Stimulated activated CD4-positive, alpha-beta T cell treated with anti-CD3 and anti-CD28 coated beads, Interleukin-4, amount 100 ng/mL, for 24 hours (primary cell): ENCODE data around the gene HID1.
"Not testable (repeated sequence)": the region's sequence is repeated elsewhere in the genome, so short reads cannot be mapped to it uniquely, and the experiment has no call there.

Source experiments
- DNase-seq: peaks from one replicate; pipeline ENCODE4 v3.0.0-alpha.2; 2020

Gene HID1

DNA sequence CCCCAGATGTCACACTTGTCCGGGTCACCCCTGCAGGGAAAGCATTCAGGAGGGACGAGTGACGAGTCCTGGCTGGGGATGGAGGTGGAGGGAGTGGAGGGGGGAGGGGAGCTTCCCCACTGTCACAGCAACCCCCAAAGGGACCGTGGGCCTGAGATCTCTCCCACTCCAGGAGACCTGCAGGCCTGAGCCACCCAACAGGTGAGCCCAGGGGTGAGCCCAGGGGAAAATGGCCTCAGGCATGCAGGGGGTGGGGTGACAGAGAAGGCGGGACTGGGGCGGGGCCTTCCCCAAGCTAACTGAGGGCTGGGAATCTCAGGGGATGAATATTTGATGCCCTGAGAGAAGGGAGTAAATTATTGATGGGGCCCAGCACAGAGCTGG is 51.9 kb downstream of the HID1 start:
- DNase-seq, result no peak

DNA sequence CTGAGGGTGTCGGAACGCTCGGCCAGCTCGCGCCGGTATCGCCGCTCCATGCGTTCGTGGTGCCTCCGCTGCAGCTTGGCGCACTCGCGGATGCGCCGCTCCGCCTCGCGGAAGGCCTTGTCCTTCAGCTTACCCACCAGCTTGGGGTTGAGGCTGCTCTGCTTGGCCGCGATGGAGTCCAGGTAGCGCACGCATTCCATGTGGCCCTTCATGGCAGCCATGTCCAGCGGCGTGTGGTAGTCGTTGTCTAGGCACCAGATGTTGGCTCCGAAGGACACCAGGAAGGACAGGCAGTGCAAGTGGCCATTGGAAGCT is 52.3 kb downstream of the HID1 start:
- DNase-seq, result no peak

DNA sequence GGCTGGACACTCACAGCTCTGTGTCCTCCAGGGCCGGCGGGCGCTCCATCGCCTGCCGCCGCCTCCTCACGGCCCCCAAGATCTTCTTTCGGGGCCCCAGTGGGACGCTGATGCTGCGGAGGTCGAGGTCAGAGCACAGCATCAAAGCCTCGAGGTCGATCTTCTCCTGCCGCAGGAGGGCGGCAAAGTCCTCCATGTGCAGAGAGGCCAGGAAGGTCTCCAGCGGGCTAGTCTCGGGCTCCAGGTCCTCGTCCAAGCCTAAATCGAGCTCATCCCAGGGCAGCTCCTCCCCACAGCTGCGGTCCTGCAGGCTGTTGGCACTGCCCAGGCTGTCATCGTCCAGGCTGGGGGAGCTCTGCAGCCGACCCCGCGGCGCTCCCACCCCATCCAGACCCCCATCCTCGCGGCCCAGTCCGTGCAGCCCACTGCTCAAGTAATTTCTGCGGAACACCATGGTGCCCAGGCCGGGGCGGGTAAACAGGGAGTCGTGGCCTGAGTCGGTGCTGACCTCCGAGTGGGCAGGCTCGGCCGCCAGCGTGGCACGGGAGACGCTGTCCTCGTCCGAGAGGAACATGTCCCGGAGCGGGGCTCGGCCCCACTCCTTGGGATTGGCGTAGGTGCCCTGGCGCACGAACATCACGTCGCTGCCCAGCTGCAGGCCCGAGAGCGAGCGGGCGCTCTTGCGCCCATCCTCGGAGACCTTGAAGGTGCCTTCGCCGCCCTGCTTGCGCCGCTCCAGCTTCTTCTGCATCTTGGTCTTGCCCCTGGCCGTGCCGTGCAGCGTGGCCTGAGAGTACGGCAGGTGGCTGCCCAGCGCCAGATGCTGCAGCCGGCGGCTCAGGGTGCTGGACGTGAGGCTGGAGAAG is 52.9 kb downstream of the HID1 start:
- DNase-seq, result no peak

DNA sequence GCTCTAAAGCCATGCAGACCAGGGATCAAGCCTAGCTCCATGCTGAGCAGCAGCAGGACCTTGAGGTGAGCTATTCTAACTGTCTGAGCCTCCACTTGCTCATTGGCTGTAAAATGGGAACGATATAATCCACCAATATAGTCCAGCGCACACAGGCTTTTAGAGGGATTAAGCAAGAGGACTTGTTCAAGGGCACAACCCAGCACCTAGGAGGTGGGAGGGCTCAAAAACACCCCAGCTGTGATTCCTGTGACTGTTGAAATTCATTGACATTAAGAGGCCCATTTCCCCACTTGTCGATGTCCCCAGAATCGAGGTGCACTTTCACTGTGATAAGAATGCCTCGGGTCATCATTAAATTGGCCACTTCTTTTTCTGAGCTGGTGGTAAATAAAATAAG is 53.7 kb downstream of the HID1 start:
- DNase-seq, result no peak

DNA sequence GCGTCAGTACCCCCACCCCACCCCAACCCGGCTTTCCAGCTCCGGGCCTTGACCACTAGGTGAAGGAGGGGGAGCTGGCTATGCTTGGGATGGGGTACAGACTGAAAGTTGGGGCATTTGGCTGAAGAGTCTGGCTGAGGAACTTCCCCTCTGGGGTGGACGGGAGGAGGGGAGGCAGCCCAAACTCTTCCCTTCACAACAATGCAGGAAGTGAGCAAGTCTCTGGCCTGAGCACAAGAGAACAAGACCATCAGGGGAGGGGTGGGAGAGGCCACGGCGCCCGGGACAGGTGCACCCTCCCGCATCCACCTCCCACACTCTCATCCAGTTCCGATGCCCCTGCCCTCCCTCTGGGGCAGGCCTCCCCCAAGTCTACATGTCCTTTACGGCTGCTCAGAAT is 55.1 kb downstream of the HID1 start:
- no peak for DNase-seq

DNA sequence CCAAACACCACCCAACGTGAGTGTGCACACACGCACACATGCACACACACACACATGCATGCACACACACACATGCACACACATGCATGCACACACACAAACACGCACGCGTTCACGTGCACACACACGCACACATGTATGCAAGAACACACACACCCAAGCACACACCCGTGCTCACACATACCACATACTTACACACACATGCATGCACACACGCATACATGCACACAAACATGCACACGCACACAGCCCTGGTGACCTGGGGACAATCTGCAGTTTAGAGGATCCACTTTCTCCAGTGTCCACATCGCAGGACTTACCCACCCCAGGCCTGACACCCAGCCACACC is 55.7 kb downstream of the HID1 start:
- DNase-seq, result no peak

DNA sequence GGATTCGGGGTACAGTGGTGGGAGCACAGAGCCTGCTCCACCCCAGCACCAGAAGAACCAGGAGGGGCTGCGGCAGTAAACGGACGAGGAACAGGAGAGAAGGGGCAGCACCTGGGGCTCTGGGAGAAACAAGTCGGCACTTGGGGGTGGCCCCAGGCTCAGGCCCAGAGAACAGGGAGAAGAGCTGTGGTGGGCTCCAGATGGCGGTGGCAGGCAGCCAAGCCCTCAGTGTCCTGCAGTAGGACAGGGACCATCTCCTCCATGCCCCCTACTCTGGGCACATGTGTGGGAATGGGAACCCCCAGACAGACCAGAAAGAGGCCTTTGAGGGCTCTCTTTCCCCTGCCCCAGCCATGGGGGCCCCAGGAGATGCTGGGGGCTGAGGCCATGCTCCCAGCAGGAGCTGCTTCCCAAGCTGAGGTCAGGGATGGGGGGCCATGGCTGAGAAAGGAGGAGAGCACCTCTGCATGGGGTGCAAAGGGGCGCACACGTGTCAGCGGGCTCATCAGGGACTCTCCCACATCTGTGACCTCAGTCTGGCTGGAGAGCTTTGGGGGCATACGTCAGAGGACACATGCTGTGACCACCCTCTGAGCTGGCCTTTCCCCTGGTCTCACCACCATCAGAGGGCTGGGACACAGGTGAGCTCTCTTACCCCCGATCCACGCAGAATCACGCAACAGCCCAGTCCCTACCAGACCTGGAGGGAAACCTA is 56.3 kb downstream of the HID1 start:
- no peak for DNase-seq

DNA sequence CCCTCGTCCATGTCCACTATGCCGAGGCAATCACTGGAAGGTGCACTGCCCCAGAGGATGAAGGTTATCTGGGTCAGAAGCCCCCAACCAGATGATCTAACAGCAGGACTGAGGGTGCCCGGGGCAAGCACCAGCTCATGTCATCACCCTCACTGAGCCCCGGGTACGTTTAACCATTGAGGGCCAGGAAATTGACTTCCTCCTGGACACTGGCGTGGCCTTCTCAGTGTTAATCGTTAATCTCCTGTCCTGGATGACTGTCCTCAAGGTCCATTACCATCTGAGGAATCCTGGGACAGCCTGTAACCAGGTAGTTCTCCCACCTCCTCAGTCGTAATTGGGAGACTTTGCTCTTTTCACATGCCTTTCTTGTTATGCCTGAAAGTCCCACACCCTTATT is 61.1 kb downstream of the HID1 start:
- not testable (repeated sequence) for DNase-seq

DNA sequence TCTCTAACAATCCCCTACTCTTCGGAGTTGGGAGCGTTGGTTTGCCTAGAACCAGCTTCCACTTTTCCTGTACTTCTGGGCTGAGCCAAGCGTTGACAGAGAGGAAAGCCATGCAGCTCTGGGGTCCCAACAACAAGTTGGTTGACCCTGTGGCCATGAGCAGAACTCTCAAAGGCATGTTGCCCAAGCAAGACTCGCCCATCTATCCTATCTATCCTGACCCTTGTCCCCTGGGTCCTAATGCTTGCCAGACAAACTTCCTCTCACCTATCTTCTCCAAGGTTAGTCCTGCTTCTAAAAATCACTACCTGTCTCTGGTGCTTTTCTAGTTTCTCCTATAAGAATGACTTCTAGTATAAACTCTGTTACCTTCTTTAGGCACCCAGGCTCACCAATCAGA is 63.5 kb downstream of the HID1 start:
- DNase-seq, result not testable (repeated sequence)

DNA sequence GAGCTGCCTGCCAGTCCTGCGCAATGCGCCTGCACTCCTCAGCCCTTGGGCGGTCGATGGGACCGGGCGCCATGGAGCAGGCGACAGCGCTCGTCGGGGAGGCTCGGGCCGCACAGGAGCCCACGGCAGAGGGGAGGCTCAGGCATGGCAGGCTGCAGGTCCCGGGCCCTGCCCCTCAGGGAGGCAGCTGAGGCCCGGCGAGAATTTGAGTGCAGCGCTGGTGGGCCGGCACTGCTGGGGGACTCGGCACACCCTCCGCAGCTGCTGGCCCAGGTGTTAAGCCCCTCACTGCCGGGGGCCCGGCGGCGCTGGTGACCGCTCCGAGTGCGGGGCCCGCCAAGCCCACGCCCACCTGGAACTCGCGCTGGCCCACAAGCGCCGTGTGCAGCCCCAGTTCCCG is 65.5 kb downstream of the HID1 start:
- DNase-seq, result no peak

DNA sequence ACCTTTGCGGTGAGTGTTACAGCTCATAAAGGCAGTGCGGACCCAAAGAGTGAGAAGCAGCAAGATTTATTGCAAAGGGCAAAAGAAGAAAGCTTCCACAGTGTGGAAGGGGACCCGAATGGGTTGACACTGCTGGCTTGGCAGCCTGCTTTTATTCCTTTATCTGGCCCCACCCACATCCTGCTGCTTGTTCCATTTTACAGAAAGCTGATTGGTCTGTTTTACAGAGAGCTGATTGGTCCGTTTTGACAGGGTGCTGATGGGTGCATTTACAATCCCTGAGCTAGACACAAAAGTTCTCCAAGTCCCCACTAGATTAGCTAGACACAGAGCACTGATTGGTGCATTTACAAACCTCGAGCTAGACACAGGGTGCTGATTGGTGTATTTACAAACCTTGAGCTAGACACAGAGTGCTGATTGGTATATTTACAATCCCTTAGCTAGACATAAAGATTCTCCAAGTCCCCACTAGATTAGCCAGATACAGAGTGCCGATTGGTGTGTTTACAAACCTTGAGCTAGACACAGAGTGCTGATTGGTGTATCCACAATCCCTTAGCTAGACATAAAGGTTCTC is 66.3 kb downstream of the HID1 start:
- not testable (repeated sequence) for DNase-seq

DNA sequence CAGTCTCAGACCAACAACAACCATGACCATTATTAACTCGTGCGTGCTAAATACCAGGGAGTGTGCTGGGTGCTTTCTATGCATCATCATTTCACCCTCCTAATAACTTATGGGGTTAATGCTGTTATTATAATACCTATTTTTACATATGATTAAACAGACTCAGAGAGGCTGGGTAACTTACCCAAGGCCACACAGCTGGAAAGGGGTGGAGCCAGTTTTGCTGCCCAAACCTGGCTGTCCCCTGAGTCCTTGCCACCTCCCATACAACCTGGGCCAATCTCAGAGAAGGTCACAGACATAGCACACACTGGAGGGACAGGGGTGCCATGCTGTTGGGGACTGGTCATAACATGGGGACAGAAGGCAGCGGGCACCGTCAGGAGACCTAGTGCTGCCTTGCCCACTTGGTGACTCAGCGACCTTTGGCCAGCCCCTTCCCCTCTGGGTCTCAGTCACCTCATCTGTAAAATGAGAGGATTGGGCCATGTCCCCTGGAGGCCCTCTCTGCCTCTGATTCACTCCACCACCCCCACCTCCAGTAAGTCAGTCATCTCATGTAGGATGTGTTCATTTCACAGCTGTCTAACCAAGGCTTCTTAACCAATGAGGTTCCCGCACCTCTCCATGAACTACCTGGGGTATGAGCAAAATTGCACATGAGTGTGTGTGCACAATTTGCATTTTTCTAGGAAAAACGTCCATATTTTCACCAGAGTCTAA is 67.7 kb downstream of the HID1 start:
- DNase-seq, result no peak

DNA sequence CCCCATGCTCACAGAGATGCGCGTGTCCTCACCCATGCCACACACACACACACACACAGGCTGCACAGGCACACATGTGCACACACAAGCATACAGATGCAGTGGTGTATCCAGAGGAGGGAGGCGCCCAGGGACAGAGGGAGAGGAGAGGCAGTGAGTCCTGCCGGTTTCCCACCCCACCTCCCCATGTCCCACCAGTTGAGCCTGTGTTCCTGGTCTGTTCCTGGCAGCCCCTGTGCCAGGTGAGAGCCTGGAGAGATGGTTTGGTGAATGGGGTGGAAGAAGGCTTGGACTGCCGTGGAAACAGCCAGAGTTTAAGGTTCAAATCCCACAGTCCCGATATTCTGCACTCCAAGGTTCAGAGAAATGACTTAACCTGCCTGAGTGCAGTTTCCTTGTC is 68.9 kb downstream of the HID1 start:
- no peak for DNase-seq

DNA sequence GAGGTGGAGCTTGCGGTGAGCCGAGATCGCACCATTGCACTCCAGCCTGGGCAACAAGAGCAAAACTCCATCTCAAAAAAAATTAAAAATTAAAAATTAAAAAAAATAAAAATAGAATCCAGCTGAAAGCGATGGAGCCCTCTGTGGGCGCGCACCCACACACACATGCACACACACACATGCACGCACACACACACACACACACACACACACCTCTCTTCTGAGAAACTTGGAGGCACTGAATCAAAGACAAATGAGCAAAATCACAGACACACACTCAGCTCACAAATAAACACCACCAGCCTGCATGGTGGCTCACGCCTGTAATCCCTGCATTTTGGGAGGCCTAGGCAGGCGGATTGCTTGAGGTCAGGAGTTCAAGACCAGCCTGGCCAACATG is 69.5 kb downstream of the HID1 start:
- DNase-seq, result no peak

DNA sequence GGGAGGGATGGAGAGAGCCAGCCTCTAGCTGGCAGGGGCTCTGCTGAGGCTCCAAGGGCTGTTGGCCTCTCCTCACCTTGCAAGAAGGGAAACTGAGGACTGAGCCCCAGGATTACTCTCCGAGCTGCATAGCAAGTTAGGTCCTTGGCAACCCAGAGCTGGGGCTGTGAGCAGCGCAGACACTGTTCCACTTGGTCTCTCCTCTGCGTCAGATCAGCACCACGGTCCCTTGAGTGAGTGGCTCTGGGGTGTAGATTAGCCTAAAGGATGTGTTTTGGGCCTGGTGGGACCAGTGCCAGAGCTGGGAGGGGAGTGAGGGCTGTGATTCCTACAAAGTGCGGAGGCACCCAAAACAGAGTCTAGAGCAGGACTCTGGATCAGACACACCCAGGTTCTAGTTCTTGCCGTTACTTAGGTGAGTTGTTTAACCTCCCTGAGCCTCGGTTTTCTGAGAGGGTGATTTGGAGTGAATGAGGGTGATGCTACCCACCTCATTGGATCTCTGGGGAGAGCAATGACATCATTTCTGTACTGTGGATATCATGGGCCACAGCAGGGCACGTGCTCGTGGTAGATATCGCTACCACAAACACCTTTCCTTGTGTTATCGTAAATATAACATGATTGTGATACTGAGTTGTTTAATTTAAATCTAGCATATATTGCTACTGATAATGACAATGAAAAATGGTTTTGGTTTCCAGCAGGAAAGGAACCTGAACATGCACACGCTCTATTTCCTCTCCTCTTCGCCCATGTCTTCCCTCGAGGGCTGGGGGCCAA is 71.0 kb downstream of the HID1 start:
- no peak for DNase-seq
